ENCODE results near the gene URM1. TPM values are rescaled to one million over a fixed set of nuclear protein-coding genes. Genes with fewer than 3 reads are reported as not detected.
"Not testable (repeated sequence)": the region's sequence is repeated elsewhere in the genome, so short reads cannot be mapped to it uniquely, and the experiment has no call there.

Gene URM1
- total RNA-seq, 2 experiments from 2014 or later = 78.9 to 79.9 TPM

DNA sequence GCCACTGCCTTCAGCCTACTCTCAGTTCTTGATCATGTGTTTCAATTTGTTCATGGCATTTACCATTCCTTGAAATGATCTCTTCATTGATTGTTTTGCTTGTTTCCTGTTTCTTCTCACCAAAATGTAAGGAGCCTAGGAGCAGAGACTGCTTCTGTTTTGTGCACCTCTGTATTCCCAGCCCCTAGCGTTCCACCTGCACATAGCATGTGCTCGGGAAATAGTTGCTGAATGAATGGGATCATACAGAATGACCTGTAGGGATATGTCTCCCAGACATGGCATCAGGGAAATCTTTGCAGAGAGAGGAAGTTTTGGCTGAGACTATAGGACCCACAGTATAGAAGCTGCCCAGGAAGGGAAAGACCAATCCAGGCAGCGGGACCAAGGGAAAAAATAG is 43.3 kb downstream of the URM1 start:
- Mint-ChIP-seq H3K27me3 (ENCODE audit: low read depth) (peaks cover 50% of the 10 kb centered on the region), H3K4me3 (no peak overlapping the region), H3K36me3 (ENCODE audit: low read depth) (no peaks in the 10 kb centered on the region), H3K27ac (no peak overlapping the region), H3K4me1 (ENCODE audit: low read depth) (peaks cover under 1% of the 10 kb centered on the region), H3K9me3 (ENCODE audit: insufficient read depth) (no peaks in the 10 kb centered on the region)
- POLR2A ChIA-PET = no interaction called here
- no peak for DNase-seq
- no peak for ATAC-seq
- CTCF ChIA-PET = interaction anchor here (1.3 to 1.6 kb wide), 2 partner anchors 24 to 52 kb away, joined by 3 read pairs; no protein-coding TSS in a partner anchor

DNA sequence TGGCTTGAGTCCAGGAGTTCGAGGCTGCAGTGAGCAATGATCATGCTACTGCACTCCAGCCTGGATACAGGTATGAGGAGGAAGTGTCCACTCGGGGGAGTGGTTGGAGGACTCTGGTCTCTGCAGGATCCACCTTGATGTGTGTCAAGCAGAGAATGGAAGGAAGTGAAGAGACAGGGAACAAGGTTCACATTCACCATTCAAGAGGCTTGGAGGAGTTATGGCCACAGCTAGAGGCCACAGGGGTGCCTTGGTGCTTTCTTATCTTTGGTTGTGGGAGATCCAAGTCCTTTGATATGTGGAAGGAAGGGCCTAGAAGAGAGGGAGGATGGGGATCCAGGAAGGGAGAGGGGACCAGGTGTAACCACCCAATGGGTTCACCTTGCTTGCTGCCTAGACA is 44.1 kb downstream of the URM1 start:
- Mint-ChIP-seq H3K27ac (no peak overlapping the region), H3K4me1 (ENCODE audit: low read depth) (peaks cover 6% of the 10 kb centered on the region), H3K36me3 (ENCODE audit: low read depth) (no peaks in the 10 kb centered on the region), H3K4me3 (no peak overlapping the region), H3K27me3 (ENCODE audit: low read depth) (peaks cover 47% of the 10 kb centered on the region), H3K9me3 (ENCODE audit: insufficient read depth) (no peaks in the 10 kb centered on the region)
- CTCF ChIA-PET = interaction anchor here (1.3 kb wide), 1 partner anchor 53 kb away, joined by 3 read pairs; no protein-coding TSS in a partner anchor
- POLR2A ChIA-PET = no interaction called here
- DNase-seq (no peak), ATAC-seq (no peak)

- ChIA-PET CTCF (no interaction called here), POLR2A (no interaction called here)
- Mint-ChIP-seq H3K36me3 (ENCODE audit: low read depth) (no peaks in the 10 kb centered on the region), H3K4me3 (no peak overlapping the region), H3K27ac (no peak overlapping the region), H3K27me3 (ENCODE audit: low read depth) (peaks cover 45% of the 10 kb centered on the region), H3K4me1 (ENCODE audit: low read depth) (peaks cover 6% of the 10 kb centered on the region), H3K9me3 (ENCODE audit: insufficient read depth) (no peaks in the 10 kb centered on the region)
- DNase-seq (no peak), ATAC-seq (no peak)
These were observed 44.8 kb downstream of the URM1 start for GRCh38 chr9:128416014-128416413.

DNA sequence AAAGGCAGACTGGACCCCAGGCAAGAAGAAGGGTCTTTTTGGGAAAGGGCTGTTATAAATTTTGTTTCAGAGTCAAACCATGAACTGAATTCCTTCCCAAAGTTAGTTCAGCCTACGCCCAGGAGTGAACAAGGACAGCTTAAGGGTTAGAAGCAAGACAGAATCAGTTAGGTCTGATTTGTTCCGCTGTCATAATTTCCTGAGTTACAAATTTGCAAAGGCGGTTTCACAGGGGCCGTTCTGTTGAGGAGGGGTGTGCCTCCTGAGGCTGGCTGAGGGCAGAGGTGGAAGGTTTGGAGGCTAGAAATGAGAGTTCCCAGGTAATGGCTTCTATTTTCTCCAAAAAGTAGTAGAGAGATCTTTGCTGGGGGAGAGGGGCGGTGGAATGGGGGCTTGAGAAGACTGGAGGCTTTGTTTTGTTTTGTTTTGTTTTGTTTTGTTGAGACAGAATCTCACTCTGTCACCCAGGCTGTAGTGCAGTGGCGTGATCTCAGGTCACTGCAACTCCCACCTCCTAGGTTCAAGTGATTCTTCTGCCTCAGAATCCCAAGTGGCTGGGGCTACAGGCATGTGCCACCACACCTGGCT is 45.4 kb downstream of the URM1 start:
- H3K27me3 Mint-ChIP-seq (ENCODE audit: low read depth) = peaks cover 40% of the 10 kb centered on the region
- CTCF ChIA-PET = no interaction called here
- no peak for ATAC-seq
- H3K27ac Mint-ChIP-seq = no peak overlapping the region
- DNase-seq = no peak
- no peak overlapping the region for H3K4me3 Mint-ChIP-seq
- no peaks in the 10 kb centered on the region for H3K36me3 Mint-ChIP-seq (ENCODE audit: low read depth)
- H3K4me1 Mint-ChIP-seq (ENCODE audit: low read depth) = peaks cover 9% of the 10 kb centered on the region
- POLR2A ChIA-PET = no interaction called here
- H3K9me3 Mint-ChIP-seq (ENCODE audit: insufficient read depth) = no peaks in the 10 kb centered on the region

- H3K27ac Mint-ChIP-seq = no peak overlapping the region
- DNase-seq = no peak
These were observed 48.1 kb downstream of the URM1 start for GRCh38 chr9:128419061-128419925.

GRCh38 chr9:128420060-128420650 is 49.0 kb downstream of the URM1 start:
- CTCF ChIA-PET = interaction anchor here (0.6 to 2.7 kb wide), 26 partner anchors 9 to 208 kb away, joined by 3 to 37 read pairs (median 4); partner anchors contain the start of genes GLE1, ODF2, SPTAN1 and URM1

More at GRCh38 chr9:128419061-128419925, 48.1 kb downstream of the URM1 start:
- Mint-ChIP-seq H3K9me3 (ENCODE audit: insufficient read depth) (no peaks in the 10 kb centered on the region), H3K36me3 (ENCODE audit: low read depth) (no peaks in the 10 kb centered on the region), H3K4me1 (ENCODE audit: low read depth) (peaks cover 24% of the 10 kb centered on the region), H3K27me3 (ENCODE audit: low read depth) (peaks cover 34% of the 10 kb centered on the region), H3K4me3 (peak overlapping the region; percentile 65)
- CTCF ChIA-PET = interaction anchor here (0.6 to 2.7 kb wide), 24 partner anchors 8 to 207 kb away, joined by 3 to 37 read pairs (median 4); partner anchors contain the start of genes GLE1, SPTAN1 and URM1
- ATAC-seq = no peak
- POLR2A ChIA-PET = interaction anchor here (0.7 to 1.2 kb wide), 3 partner anchors 48 to 968 kb away, joined by 3 to 4 read pairs (median 3); partner anchors contain the start of genes LRSAM1 and URM1

DNA sequence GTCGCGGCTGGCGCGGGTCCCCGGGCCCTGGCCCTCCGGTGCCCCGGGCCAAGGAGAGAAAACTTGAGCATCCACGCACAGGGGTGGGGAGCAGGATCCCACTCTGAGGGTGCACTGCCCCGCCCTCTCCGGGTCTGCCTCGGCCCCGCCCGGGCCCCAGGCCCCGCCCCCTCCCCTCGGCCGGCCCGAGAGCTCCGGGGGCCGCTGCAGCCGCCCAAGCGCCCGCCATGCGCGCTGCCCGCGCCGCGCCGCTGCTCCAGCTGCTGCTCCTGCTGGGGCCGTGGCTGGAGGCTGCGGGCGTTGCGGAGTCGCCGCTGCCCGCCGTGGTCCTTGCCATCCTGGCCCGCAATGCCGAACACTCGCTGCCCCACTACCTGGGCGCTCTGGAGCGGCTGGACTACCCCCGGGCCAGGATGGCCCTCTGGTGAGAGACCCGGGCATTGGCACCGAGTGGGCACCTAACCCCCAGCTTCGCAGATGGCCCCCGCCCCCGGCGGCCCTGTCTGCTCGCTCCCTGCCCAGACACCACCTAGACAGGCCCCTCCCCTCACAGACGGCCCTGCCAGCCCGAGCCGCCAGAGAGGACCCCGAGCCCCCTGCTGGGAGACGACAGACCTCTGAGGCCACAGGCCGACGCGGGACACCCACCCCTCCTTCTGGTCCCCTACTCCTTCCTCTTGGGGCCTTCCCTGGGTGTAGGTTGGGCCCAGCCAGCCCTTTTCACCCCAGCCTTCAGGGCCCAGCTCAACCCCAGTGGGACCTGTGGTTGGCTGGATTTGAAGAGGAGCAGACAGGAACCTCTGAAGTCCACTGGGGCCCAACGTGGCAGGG is 49.7 kb downstream of the URM1 start, which contains the start of gene CERCAM:
TSS of gene CERCAM (plus strand) at position 207 of the 831 bp plus-strand sequence. CDS start at position 228, 21 bp downstream.
- Mint-ChIP-seq H3K27me3 (ENCODE audit: low read depth) (peaks cover 23% of the 10 kb centered on the region), H3K9me3 (ENCODE audit: insufficient read depth) (no peaks in the 10 kb centered on the region), H3K36me3 (ENCODE audit: low read depth) (no peaks in the 10 kb centered on the region), H3K27ac (no peak within 1 kb of the TSS), H3K4me3 (peak within 1 kb of the TSS; percentile 65), H3K4me1 (ENCODE audit: low read depth) (peaks cover 24% of the 10 kb centered on the region)
- DNase-seq (peak; percentile 63), ATAC-seq (peak; percentile 86)
- ChIA-PET POLR2A (interaction anchor here (0.6 to 1.2 kb wide), 4 partner anchors 31 to 522 kb away, joined by 3 to 8 read pairs (median 3); partner anchors contain the start of gene SPTAN1), CTCF (interaction anchor here (0.8 to 2.7 kb wide), 21 partner anchors 9 to 208 kb away, joined by 3 to 37 read pairs (median 5); partner anchors contain the start of genes GLE1, ODF2 and URM1)

More at GRCh38 chr9:128420060-128420650, 49.0 kb downstream of the URM1 start:
- Mint-ChIP-seq H3K4me3 (peak overlapping the region; percentile 65), H3K4me1 (ENCODE audit: low read depth) (peaks cover 24% of the 10 kb centered on the region), H3K9me3 (ENCODE audit: insufficient read depth) (no peaks in the 10 kb centered on the region), H3K36me3 (ENCODE audit: low read depth) (no peaks in the 10 kb centered on the region), H3K27me3 (ENCODE audit: low read depth) (peaks cover 27% of the 10 kb centered on the region), H3K27ac (no peak overlapping the region)
- POLR2A ChIA-PET = interaction anchor here (0.6 to 1.2 kb wide), 6 partner anchors 32 to 969 kb away, joined by 3 to 8 read pairs (median 3); partner anchors contain the start of genes LRSAM1 and URM1
- ATAC-seq = peak; percentile 88
- DNase-seq = peak; percentile 73

- DNase-seq = peak; percentile 41
- Mint-ChIP-seq H3K4me1 (ENCODE audit: low read depth) (peaks cover 24% of the 10 kb centered on the region), H3K9me3 (ENCODE audit: insufficient read depth) (no peaks in the 10 kb centered on the region), H3K27me3 (ENCODE audit: low read depth) (peaks cover 17% of the 10 kb centered on the region), H3K27ac (no peak overlapping the region), H3K4me3 (peak overlapping the region; percentile 59), H3K36me3 (ENCODE audit: low read depth) (no peaks in the 10 kb centered on the region)
- ChIA-PET POLR2A (interaction anchor here (1.1 kb wide), 1 partner anchor 131 kb away, joined by 3 read pairs; the partner anchor contains the start of gene SPTAN1), CTCF (interaction anchor here (0.8 to 2.7 kb wide), 7 partner anchors 8 to 126 kb away, joined by 3 to 37 read pairs (median 10); no protein-coding TSS in a partner anchor)
- ATAC-seq = no peak
These were observed 50.4 kb downstream of the URM1 start for GRCh38 chr9:128421482-128421996.

DNA sequence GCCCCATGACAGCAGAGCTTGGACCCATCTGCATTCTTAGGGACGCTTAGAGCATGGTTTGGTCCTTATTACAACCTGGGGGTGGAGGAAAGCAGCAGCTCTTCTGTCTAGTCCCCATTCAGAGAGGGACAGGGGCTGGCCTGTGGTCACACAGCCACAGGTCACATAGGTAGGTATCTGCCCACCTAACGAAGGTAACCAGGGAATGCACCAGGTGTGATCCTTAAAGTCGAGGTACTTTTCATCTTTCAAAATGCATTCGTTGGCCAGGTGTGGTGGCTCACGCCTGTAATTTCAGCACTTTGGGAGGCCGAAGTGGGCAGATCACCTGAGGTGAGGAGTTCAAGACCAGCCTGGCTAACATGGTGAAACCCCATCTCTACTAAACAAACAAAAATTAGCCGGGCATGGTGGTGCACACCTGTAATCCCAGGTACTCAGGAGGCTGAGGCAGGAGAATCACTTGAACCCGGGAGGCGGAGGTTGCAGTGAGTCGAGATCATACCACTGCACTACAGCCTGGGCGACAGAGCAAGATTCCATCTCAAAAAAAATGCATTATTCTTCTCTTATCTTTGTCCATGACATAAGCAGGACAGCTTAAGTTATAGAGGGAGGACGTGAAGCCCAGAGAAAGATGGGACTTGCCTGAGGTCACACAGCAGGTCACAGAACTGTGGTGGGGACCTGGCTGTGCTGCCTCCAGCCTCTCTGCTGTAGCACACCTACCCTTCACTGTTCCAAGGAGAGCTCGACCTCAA is 51.0 kb downstream of the URM1 start:
- H3K4me3 Mint-ChIP-seq = peak overlapping the region; percentile 22
- not testable (repeated sequence) for ATAC-seq; H3K9me3 Mint-ChIP-seq (ENCODE audit: insufficient read depth); DNase-seq; H3K36me3 Mint-ChIP-seq (ENCODE audit: low read depth); H3K27ac Mint-ChIP-seq
- H3K4me1 Mint-ChIP-seq (ENCODE audit: low read depth) = peaks cover 24% of the 10 kb centered on the region
- ChIA-PET POLR2A (interaction anchor here (1.1 kb wide), 1 partner anchor 130 kb away, joined by 3 read pairs; the partner anchor contains the start of gene SPTAN1), CTCF (interaction anchor here (1.0 to 2.7 kb wide), 3 partner anchors 11 to 60 kb away, joined by 7 to 12 read pairs (median 10); no protein-coding TSS in a partner anchor)
- H3K27me3 Mint-ChIP-seq (ENCODE audit: low read depth) = peaks cover 14% of the 10 kb centered on the region

- peaks cover 14% of the 10 kb centered on the region for H3K27me3 Mint-ChIP-seq (ENCODE audit: low read depth)
- ATAC-seq = no peak
- H3K27ac Mint-ChIP-seq = no peak overlapping the region
- CTCF ChIA-PET = interaction anchor here (1.0 to 2.7 kb wide), 2 partner anchors 16 to 60 kb away, joined by 6 to 10 read pairs; no protein-coding TSS in a partner anchor
- H3K9me3 Mint-ChIP-seq (ENCODE audit: insufficient read depth) = no peaks in the 10 kb centered on the region
- peaks cover 24% of the 10 kb centered on the region for H3K4me1 Mint-ChIP-seq (ENCODE audit: low read depth)
- H3K36me3 Mint-ChIP-seq (ENCODE audit: low read depth) = no peaks in the 10 kb centered on the region
- peak; percentile 27 for DNase-seq
- POLR2A ChIA-PET = no interaction called here
- H3K4me3 Mint-ChIP-seq = no peak overlapping the region
These were observed 51.6 kb downstream of the URM1 start for GRCh38 chr9:128422783-128423150.
